Retina (tissue), 1 donor: ENCODE data around the gene SMURF2.
"Not testable (repeated sequence)": the region's sequence is repeated elsewhere in the genome, so short reads cannot be mapped to it uniquely, and the experiment has no call there.

Source experiments
- DNase-seq: peaks from one replicate; pipeline ENCODE4 v3.0.0-alpha.2; 2016

The SMURF2 gene

GRCh38 chr17:64628641-64629040 lies 33.5 kb downstream of the SMURF2 start:
- DNase-seq, result no peak

- DNase-seq, result no peak
Observed at GRCh38 chr17:64627797-64628196, 34.3 kb downstream of the SMURF2 start.

DNA sequence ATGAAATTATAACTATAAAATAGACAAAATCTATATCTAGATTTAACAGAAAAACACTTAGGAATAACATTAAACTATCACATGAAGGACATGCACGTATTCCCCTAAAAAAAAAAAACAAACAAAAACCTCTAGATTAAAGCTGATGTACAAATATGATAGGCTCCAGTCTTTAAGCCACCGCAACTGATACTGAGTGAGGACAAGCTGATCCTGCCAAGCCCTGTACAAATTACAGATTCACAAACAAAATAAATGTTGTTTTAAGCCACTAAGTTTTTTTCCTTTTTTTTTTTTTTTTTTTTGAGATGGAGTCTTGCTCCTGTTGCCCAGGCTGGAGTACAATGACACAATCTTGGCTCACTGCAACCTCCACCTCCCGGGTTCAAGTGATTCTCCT lies 35.3 kb downstream of the SMURF2 start:
- no peak for DNase-seq

GRCh38 chr17:64625541-64625940 lies 36.6 kb downstream of the SMURF2 start:
- DNase-seq, result no peak

- DNase-seq, result no peak
Observed at GRCh38 chr17:64622931-64623654, 39.0 kb downstream of the SMURF2 start.

- no peak for DNase-seq
Observed at GRCh38 chr17:64621772-64622171, 40.3 kb downstream of the SMURF2 start.

DNA sequence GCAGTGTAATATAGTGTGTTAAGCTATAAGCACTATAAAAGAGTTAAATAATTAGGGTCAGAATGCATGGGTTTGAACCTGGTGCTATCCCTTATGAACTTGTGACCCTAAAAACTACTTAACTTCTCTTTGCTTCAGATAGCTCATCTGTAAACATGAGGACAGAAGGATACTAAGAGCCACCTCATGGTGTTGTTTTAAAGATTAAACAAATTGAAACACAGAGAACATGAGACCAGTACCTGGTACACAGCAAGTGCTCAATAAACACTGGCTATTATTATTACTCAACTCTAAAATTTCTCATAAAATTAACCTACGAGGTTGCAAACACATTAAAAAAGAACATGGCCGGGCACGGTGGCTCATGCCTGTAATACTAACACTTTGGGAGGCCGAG lies 43.3 kb downstream of the SMURF2 start:
- DNase-seq, result no peak

- DNase-seq, result no peak
Observed at GRCh38 chr17:64617125-64617780, 44.9 kb downstream of the SMURF2 start.

- DNase-seq, result no peak
Observed at GRCh38 chr17:64615028-64615677, 47.0 kb downstream of the SMURF2 start.

GRCh38 chr17:64614266-64615027 lies 47.7 kb downstream of the SMURF2 start:
- no peak for DNase-seq

DNA sequence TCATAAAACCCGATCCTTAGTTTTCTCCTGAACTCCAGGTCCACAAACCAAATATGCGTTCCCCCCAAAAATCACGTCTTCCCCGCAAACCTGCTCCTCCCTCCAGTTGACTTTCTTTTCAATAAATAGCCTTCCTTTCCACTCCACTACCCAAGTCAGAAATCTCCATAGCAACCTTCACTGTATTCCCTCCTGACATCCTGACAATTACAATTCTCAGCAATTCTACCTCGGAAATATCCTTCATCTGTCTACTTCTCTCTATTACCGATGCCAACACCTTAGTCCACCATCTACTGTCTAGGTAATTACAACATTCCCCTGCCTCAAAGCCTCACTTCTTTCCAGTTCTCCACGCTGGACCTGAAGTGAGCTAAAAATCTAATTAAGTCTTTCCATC lies 50.7 kb downstream of the SMURF2 start:
- peak; percentile 39 for DNase-seq

- not testable (repeated sequence) for DNase-seq
Observed at GRCh38 chr17:64610244-64610643, 51.9 kb downstream of the SMURF2 start.

DNA sequence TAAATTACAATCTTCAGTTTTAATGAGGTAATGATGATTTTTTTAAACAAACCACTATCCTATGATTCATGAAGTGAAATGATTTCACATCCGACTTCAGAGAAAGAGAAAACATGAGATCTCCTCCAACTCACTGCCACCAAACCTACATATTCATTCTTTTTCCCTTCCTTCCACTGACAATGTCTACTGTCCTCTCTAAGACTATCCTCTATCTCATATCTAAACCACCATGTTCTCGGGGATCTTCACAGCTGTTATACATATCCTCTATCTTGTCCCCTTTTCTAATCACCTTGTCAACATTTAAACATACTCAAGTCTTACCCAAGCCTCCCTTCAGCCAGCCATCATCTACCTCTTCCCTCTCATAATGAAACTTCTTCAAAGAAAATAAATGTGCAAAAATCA lies 53.5 kb downstream of the SMURF2 start:
- DNase-seq, result no peak

- DNase-seq, result no peak
Observed at GRCh38 chr17:64607862-64608565, 54.1 kb downstream of the SMURF2 start.

- not testable (repeated sequence) for DNase-seq
Observed at GRCh38 chr17:64604532-64604931, 57.6 kb downstream of the SMURF2 start.

DNA sequence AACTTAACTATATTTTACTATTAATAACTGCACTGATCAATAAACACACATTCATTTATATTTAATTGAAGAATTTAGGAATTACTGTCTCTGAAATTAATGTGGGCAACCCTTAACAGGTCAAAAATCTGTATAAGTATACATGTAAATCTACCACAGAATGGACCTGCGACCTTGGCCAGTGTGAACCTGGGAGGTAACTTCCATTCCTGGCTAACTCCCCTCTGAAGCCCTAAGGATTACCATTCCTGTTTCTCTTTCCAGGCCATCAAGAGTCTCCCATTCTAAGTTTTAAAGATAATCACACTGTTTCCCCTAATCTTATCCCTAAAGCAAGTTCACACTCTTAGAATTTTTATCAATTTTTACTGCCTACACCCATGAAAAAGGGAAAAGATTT lies 58.1 kb downstream of the SMURF2 start:
- DNase-seq, result no peak

DNA sequence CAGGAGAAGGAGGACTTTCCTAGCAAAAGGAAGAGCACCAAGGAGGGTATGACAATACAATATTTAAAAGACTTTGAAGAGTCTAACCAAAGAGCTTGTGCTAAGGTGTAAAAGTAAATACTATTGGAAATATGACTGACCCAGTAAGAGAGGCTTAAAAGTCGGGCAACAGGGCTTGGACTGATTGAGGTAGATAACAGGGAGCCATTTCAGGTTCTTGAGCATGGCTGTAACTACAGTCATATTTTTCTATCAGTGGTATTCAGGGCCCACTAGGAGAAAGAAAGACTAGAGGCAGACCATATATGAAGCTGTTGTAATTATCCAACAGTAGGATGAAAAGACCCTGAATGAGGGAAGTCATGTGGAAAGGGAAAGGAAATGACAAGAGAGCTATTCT lies 62.3 kb downstream of the SMURF2 start:
- peak; percentile 34 for DNase-seq

DNA sequence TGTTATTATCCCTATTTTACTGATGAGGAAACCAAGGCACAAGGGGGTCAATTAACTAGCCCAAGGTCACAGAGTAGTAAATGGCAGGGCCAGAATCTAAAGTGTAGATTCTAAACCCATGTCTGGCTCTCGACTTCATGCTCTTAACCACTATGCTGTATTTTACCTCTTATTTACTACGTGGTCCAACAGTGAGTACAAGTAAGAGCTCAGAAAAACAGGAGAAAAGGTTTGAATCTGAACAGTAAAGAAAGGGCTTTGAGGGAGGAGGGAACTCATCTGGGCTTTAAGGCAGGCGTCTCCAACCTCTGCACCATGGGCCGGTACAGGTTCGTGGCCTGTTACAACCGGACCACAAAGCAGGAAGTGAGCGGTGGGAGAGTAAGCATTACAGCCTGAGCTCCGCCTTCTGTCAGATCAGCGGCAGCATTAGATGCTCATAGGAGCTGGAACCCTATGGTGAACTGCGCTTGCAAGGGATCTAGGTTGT lies 62.9 kb downstream of the SMURF2 start:
- DNase-seq, result no peak

GRCh38 chr17:64598672-64599071 lies 63.4 kb downstream of the SMURF2 start:
- DNase-seq, result no peak

DNA sequence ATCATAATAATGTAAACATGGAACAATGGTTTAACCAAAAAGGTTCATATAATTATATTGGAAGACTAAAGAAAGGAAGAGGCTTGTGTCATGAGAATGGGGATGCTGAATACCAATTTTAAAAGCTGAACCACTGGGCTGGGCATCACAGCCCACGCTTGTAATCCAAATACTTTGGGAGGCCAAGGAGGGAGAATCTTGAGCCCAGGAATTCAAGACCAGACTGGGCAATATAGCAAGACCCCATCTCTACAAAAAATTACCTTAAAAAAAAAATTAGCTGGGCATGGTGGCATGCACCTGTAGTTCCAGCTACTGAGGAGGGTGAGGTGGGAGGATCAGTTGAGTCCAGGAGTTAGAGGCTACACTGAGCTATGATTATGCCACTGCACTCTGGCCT lies 65.1 kb downstream of the SMURF2 start:
- DNase-seq, result no peak

DNA sequence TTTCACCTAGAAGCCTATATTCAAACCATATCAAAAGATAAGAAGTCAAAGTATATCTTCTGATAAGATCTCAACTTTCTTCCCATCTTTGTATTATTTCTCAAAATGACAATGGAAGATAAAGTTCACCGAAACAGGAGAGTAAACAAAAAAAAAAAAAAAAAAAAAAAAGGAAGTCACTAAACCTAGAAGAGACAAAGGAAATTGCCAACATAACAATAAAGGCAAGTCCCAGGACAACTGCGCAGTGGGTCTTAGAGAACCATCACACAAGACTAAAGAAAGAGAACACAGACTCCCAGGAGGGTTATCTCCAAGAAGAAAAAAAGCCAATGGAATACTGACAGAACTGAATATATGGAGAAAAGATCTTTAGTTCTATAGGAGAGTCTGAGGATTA lies 65.7 kb downstream of the SMURF2 start:
- no peak for DNase-seq

GRCh38 chr17:64591944-64592343 lies 70.2 kb downstream of the SMURF2 start:
- no peak for DNase-seq

DNA sequence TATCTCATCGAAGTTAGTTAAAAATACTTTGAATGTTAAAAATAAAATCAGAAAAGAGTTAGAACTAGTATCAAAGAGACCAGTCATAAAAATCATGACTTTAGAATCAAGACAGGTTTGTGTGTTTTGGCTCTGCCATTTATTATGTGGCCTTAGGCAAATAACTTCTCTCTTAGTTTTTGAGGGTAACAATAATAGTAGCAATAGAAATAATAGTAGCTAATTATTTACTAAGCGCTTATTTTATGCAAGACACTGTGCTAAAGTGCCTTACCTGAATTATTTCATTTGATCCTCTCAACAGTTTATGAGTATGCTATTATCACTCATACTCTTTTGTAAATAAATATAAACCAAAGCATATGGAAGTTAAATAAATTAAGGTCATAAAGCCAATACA lies 77.0 kb downstream of the SMURF2 start:
- DNase-seq, result no peak
